Fibroblast of lung (primary cell): ENCODE measurements around the gene MAML3. TPM values are rescaled to one million over a fixed set of nuclear protein-coding genes. Genes with fewer than 3 reads are reported as not detected.

Source experiments
- DNase-seq, 2 donors: peaks; one replicate each; pipeline versions ENCODE4 v3.0.0 to v3.0.0-alpha.2; 2010; ENCODE audit warnings: low read depth in 2 of 2
- H2AFZ ChIP-seq: 2 replicates; pipeline ENCODE4 v1.5.1; 2012; ENCODE audit warnings: low read length, control low read depth, inconsistent platforms
- H3K27ac ChIP-seq: 2 replicates; pipeline ENCODE4 v1.5.1; 2011; ENCODE audit warnings: low read length, control low read depth; ENCODE audit not compliant: insufficient read depth
- H3K27me3 ChIP-seq: 2 replicates; pipeline ENCODE4 v1.5.1; 2011; ENCODE audit warnings: mild to moderate bottlenecking, low read length; ENCODE audit not compliant: control insufficient read depth, insufficient read depth
- H3K36me3 ChIP-seq: 2 replicates; pipeline ENCODE4 v1.5.1; 2011; ENCODE audit warnings: low read length; ENCODE audit not compliant: control insufficient read depth, insufficient read depth
- H3K4me1 ChIP-seq: 2 replicates; pipeline ENCODE4 v1.5.1; 2011; ENCODE audit warnings: low read length; ENCODE audit not compliant: control insufficient read depth, insufficient read depth; ENCODE audit errors: extremely low read depth
- H3K4me2 ChIP-seq: 2 replicates; pipeline ENCODE4 v1.5.1; 2011; ENCODE audit warnings: low read length, control low read depth; ENCODE audit not compliant: insufficient read depth; ENCODE audit errors: extremely low read depth
- H3K4me3 ChIP-seq, 4 experiments: fragments of 200-600 bp in 1 of 4; sonication (generic) in 1 of 4; replicated peaks in 1 of 4; 2 replicates each; pipeline ENCODE4 v1.5.1; 2011 to 2016; ENCODE audit warnings: low read length in 4 of 4, low read depth in 3 of 4, mild to moderate bottlenecking in 3 of 4, control low read depth in 2 of 4, inconsistent platforms in 1 of 4, mixed read lengths in 1 of 4; ENCODE audit not compliant: insufficient read depth in 1 of 4; ENCODE audit errors: control extremely low read depth in 1 of 4
- H3K79me2 ChIP-seq: 2 replicates; pipeline ENCODE4 v1.5.1; 2012; ENCODE audit warnings: mild to moderate bottlenecking, low read length, inconsistent platforms; ENCODE audit not compliant: control insufficient read depth, insufficient read depth
- H3K9ac ChIP-seq: 2 replicates; pipeline ENCODE4 v1.5.1; 2011; ENCODE audit warnings: mild to moderate bottlenecking, low read length, control low read depth; ENCODE audit not compliant: insufficient read depth
- H3K9me3 ChIP-seq: 2 replicates; pipeline ENCODE4 v1.5.1; 2012; ENCODE audit warnings: low read depth, low read length; ENCODE audit not compliant: control insufficient read depth, insufficient read depth
- H4K20me1 ChIP-seq: 2 replicates; pipeline ENCODE4 v1.5.1; 2011; ENCODE audit warnings: low read length; ENCODE audit not compliant: control insufficient read depth, insufficient read depth; ENCODE audit errors: extremely low read depth
- CTCF ChIP-seq, 2 donors: IDR thresholded peaks in 1 of 2; conservative IDR thresholded peaks in 1 of 2; 1 replicate in 1 of 2; 2 replicates in 1 of 2; pipeline ENCODE4 v1.5.1; 2011 to 2012; ENCODE audit warnings: low read length in 2 of 2, control low read depth in 1 of 2, inconsistent platforms in 1 of 2, low read depth in 1 of 2, mild to moderate bottlenecking in 1 of 2
- EZH2 ChIP-seq: IDR thresholded peaks from 2 replicates; pipeline ENCODE4 v1.5.1; 2012; ENCODE audit warnings: low read length, control low read depth, mild to moderate bottlenecking; ENCODE audit errors: missing control alignments
- polyA plus RNA-seq, 2 donors: library from polyadenylated mRNA; depleted of rRNA in 1 of 2; stranded (reverse) in 1 of 2; unstranded in 1 of 2; fragments of >200 nt; gene quantifications; 2 replicates each; pipeline ENCODE4 v1.2.1, GENCODE V29; 2011 to 2012; ENCODE audit warnings: missing spikeins in 1 of 2
- total RNA-seq: library from RNA; depleted of rRNA; stranded (reverse); fragments of >200 nt; gene quantifications from 2 replicates; pipeline ENCODE4 v1.2.1, GENCODE V29; 2014

The MAML3 gene
- total and polyA plus RNA-seq, 2 donors (not counting 1 experiment from before 2014, with no cell fraction given) = 2.0 to 2.8 TPM

DNA sequence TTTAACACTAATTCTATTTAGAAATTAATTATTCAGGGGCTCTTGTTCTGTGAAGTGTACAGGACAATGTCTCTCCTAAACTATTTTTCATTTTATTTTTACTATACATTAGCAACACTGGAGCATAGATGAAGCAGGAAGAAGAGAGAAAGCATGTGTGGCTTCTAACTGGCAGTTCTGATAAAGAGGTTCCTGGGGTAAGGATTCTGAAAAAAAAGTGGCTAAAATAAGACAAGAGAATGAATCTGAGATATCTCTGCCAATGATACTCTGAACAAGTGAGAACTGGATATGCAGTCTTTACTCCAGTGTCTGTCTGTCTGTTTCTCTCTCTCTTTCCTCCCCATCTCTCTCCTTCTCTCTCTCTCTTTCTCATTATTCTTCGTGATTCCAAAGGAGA, 125.9 kb downstream of the MAML3 start:
- no peak for DNase-seq
- Histone ChIP-seq H3K79me2 (no peaks in the 10 kb centered on the region), H3K4me2 (no peak overlapping the region), H4K20me1 (no peaks in the 10 kb centered on the region), H3K27me3 (no peaks in the 10 kb centered on the region), H2AFZ (no peak overlapping the region), H3K9ac (no peak overlapping the region), H3K36me3 (no peaks in the 10 kb centered on the region), H3K4me3 (no peak overlapping the region), H3K4me1 (no peaks in the 10 kb centered on the region), H3K27ac (no peak overlapping the region), H3K9me3 (no peaks in the 10 kb centered on the region)
- TF ChIP-seq EZH2 (no peak), CTCF (conservative IDR thresholded peaks at IDR 0.05 in 1 of 2, IDR thresholded peaks at IDR 0.05 in 1 of 2; ENCODE audit: low read depth in 1 of 2, low read length in 2 of 2) (no peak)

GRCh38 chr4:140027101-140027500, 126.9 kb downstream of the MAML3 start:
- no peak for DNase-seq
- Histone ChIP-seq H3K4me2 (no peak overlapping the region), H3K27ac (no peak overlapping the region)

DNA sequence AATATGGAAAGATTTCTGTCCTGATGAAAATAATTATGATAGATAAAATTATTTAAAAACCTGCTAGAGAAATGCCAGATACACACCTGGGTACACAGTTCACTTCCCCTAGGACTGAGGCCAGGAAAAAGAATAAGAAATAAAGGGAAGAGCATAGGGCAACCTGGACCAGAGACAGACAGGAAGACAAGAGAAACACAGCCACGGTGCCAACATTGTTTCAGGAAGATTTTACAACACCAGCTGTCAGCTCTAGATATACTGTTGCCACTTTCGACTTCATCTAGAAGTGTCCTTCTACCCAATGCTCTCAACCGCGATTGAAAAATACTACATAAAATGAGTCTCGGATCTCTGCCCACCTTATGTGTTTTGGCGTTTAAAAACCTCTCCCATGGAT, 128.5 kb downstream of the MAML3 start:
- no peak overlapping the region for H3K4me2 ChIP-seq
- no peaks in the 10 kb centered on the region for H3K36me3 ChIP-seq
- H2AFZ ChIP-seq = no peak overlapping the region
- no peaks in the 10 kb centered on the region for H3K27me3 ChIP-seq
- no peaks in the 10 kb centered on the region for H3K9me3 ChIP-seq
- H4K20me1 ChIP-seq = no peaks in the 10 kb centered on the region
- H3K4me1 ChIP-seq = no peaks in the 10 kb centered on the region
- no peak overlapping the region for H3K4me3 ChIP-seq
- TF ChIP-seq CTCF (conservative IDR thresholded peaks at IDR 0.05 in 1 of 2, IDR thresholded peaks at IDR 0.05 in 1 of 2; ENCODE audit: low read depth in 1 of 2, low read length in 2 of 2) = no peak
- no peak for TF ChIP-seq EZH2
- DNase-seq = no peak
- H3K79me2 ChIP-seq = no peaks in the 10 kb centered on the region
- H3K9ac ChIP-seq = no peak overlapping the region
- no peak overlapping the region for H3K27ac ChIP-seq

More at GRCh38 chr4:140027101-140027500, 126.9 kb downstream of the MAML3 start:
- H4K20me1 ChIP-seq = no peaks in the 10 kb centered on the region
- H3K36me3 ChIP-seq = no peaks in the 10 kb centered on the region
- no peak overlapping the region for H2AFZ ChIP-seq
- H3K27me3 ChIP-seq = no peaks in the 10 kb centered on the region
- H3K9ac ChIP-seq = no peak overlapping the region
- no peak overlapping the region for H3K4me3 ChIP-seq
- H3K4me1 ChIP-seq = no peaks in the 10 kb centered on the region
- no peaks in the 10 kb centered on the region for H3K9me3 ChIP-seq
- TF ChIP-seq EZH2 = no peak
- TF ChIP-seq CTCF (conservative IDR thresholded peaks at IDR 0.05 in 1 of 2, IDR thresholded peaks at IDR 0.05 in 1 of 2; ENCODE audit: low read depth in 1 of 2, low read length in 2 of 2) = no peak
- no peaks in the 10 kb centered on the region for H3K79me2 ChIP-seq
